Measurements from ENCODE around the gene BTG4.

Gene BTG4

GRCh38 chr11:111512296-111513239 lies at the start of gene BTG4:
BTG4 (minus strand) TSS chr11:111512386; CDS start chr11:111498776, 13,610 bp downstream.
- no peak within 1 kb of the TSS for H3K27ac ChIP-seq
- no peak for TF ChIP-seq CTCF (conservative IDR thresholded peaks at IDR 0.05)

DNA sequence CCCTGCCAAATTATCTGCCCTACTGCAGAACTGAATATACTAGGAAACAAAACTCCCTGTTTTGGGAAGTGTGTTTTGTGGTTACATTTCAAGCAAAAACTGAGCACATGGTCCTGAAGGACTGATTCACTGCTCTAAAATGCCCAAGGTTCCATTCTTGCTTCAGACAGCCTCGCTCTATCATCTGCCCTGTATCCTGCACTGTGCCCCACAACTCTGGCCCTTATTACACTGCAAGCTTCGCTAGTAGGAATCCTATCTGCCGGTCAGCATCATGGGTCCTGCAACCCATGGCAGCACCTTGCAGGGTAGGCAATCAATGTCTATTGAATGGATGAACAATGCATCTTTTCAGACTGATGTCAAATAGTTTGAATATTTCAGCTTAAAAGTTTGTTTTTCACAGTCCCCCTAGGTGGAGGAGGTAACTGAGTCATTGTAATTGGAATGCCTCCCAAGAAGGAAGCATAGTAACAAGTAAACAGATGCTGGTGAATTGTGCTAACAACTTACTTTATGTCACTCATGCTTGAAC lies 49.7 kb upstream of the BTG4 start:
- no peak overlapping the region for H3K27ac ChIP-seq
- no peak for TF ChIP-seq CTCF (conservative IDR thresholded peaks at IDR 0.05)

DNA sequence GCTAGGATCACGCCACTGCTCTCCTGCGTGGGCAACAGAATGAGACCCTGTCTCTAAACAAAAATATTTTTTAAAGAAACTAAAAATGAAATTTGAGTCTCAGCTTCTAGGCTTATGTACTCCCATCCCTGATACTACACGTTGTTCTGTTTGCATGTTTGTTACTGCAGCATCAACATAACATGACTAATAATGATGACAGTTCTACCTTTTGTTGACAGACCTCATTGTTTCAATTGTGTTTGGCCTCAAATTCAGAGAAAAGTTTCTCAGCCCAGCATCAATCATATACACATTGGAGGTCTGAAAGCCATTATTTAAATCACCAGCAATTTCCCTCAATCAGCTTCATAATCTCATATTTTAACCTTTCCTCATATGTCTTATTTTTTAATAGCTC lies 49.1 kb upstream of the BTG4 start:
- H3K27ac ChIP-seq, result no peak overlapping the region
- TF ChIP-seq CTCF (conservative IDR thresholded peaks at IDR 0.05), result no peak

DNA sequence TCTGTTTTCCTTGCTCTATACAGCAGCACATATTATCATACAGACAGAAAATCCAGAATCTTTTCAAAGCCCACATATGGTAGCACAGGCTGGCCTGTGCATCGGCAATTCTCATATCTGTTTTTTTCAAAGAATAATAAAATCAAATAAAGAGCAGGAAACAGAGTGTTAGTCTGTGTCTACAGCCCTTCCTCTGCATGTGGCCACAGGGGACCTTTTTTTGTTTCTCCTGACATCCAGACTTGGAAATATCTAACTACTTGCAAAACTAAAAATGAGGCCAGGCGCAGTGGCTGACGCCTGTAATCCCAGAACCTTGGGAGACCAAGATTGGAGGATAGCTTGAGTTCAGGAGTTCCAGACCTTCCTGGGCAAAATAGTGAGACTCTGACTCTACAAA lies 48.6 kb upstream of the BTG4 start:
- no peak for TF ChIP-seq CTCF (conservative IDR thresholded peaks at IDR 0.05)
- H3K27ac ChIP-seq, result no peak overlapping the region

DNA sequence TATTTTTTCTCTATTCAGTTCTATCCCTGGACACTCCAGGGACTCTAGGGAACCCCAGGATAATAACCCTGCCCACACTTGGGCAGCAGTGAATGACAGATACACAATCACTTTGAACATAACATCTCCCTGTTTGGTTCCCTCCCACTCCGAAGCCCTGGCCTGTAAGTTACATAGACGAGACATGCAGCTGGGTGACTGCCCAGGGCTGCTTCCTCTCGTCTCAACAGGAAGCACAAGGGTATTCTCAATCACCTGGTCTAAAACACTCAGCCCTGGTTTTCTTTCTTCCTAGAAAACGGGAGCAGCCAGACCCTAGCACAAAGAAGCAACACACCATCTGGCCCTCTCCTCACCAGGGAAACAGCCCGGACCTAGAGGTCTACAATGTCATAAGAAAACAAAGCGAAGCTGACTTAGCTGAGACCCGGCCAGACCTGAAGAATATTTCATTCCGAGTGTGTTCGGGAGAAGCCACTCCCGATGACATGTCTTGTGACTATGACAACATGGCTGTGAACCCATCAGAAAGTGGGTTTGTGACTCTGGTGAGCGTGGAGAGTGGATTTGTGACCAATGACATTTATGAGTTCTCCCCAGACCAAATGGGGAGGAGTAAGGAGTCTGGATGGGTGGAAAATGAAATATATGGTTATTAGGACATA lies 47.7 kb upstream of the BTG4 start:
- no peak for TF ChIP-seq CTCF (conservative IDR thresholded peaks at IDR 0.05)
- H3K27ac ChIP-seq, result no peak overlapping the region

- no peak for TF ChIP-seq CTCF (conservative IDR thresholded peaks at IDR 0.05)
- H3K27ac ChIP-seq, result no peak overlapping the region
Measured at GRCh38 chr11:111557425-111558111, 45.4 kb upstream of the BTG4 start.

GRCh38 chr11:111555255-111555654 lies 43.1 kb upstream of the BTG4 start:
- H3K27ac ChIP-seq, result peak overlapping the region; percentile 44; the same call in 1 of the 2 replicates
- no peak for TF ChIP-seq CTCF (conservative IDR thresholded peaks at IDR 0.05)
